PFSK-1 (cell line): ENCODE measurements around the gene INKA2.

Source experiments
- FOXP2 ChIP-seq: optimal IDR thresholded peaks from 2 replicates; pipeline ENCODE3; 2011; ENCODE audit warnings: borderline replicate concordance, control low read depth, inconsistent platforms; ENCODE audit not compliant: insufficient read depth; ENCODE audit errors: extremely low read length, extremely low read depth
- POLR2AphosphoS5 ChIP-seq: IDR thresholded peaks from 2 replicates; pipeline ENCODE4 v1.6.1; 2012; ENCODE audit warnings: low read depth, mild to moderate bottlenecking, control low read depth, low read length, moderate library complexity
- REST ChIP-seq, 2 experiments: IDR thresholded peaks; 2 replicates each; pipeline versions ENCODE4 v1.6.1 to v1.8.0; 2011 to 2012; ENCODE audit warnings: low read depth in 2 of 2, low read length in 2 of 2, control low read depth in 1 of 2, inconsistent platforms in 1 of 2, mild to moderate bottlenecking in 1 of 2, moderate library complexity in 1 of 2; ENCODE audit not compliant: insufficient read depth in 1 of 2
- SIN3A ChIP-seq: IDR thresholded peaks from 2 replicates; pipeline ENCODE4 v1.6.1; 2012; ENCODE audit warnings: mild to moderate bottlenecking, low read length, moderate library complexity, borderline replicate concordance; ENCODE audit not compliant: insufficient read depth
- TAF1 ChIP-seq: IDR thresholded peaks from 2 replicates; pipeline ENCODE4 v1.6.1; 2012; ENCODE audit warnings: low read length, control low read depth, borderline replicate concordance; ENCODE audit not compliant: insufficient read depth

Gene INKA2

GRCh38 chr1:111695801-111696200 is 43.4 kb downstream of the INKA2 start:
- TF ChIP-seq FOXP2 = no peak
- no peak for TF ChIP-seq REST (IDR thresholded peaks at IDR 0.05; ENCODE audit: insufficient read depth in 1 of 2, low read depth in 2 of 2, low read length in 2 of 2)
- no peak for TF ChIP-seq TAF1
- no peak for TF ChIP-seq POLR2AphosphoS5
- TF ChIP-seq SIN3A = no peak

DNA sequence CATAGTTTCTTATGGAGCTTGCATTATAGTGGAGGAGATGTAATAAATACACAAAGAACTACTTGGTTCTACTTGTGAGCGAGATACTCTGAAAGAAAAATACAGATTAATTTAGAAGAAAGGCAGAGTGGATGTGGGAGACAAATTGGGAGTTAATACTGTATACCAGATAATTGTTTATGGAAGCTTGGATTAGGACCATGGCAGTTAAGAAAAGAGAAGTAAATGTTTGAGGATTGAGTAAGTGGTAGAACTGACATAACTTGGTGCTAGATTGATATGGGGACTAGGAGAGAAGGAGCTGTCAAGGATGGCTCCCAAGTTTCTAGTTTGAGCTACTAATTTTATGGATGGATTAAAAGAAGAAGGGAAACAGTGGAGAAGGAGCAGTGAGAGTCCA is 47.3 kb downstream of the INKA2 start:
- TF ChIP-seq FOXP2 (no peak), SIN3A (no peak), REST (IDR thresholded peaks at IDR 0.05; ENCODE audit: insufficient read depth in 1 of 2, low read depth in 2 of 2, low read length in 2 of 2) (no peak), TAF1 (no peak), POLR2AphosphoS5 (no peak)

DNA sequence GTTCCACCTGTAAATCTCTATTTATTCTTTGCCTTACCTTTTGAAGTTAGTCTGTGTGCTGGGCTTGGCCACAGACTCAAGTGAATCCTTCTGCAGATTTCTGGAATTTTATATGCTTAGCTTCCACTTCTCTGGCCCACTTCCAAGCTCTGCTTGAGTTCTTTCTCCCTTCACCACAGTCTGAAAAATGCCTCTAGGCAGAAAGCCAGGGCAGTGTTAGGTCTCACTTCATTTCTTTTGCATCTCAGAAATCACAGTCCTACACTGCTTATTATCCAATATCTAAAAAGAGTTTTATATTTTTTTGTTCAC is 48.9 kb downstream of the INKA2 start:
- TF ChIP-seq SIN3A (no peak), FOXP2 (no peak), REST (IDR thresholded peaks at IDR 0.05; ENCODE audit: insufficient read depth in 1 of 2, low read depth in 2 of 2, low read length in 2 of 2) (no peak), TAF1 (no peak), POLR2AphosphoS5 (no peak)
